ENCODE measurements around the gene DPM1.

The DPM1 gene

DNA sequence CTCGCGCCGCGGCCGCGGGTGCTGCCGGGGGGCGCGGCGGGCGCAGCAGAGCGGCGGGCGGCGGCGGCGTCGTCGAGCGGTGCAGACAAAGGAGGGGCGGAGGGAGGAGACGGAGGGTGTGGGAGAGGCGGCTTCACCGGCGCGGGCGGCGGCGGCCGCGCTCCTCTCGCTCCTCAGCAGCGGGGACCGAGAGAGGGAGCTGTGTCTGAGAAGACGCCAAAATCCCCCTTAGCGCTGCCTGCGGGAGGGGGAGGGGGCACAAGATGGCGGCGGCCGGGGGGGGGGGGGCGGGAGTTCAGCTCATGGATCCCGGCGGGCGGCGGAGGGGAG is 27.4 kb downstream of the DPM1 start:
- no peak for DNase-seq (ENCODE audit: low read depth in 1 of 2, low spot score in 1 of 2)

DNA sequence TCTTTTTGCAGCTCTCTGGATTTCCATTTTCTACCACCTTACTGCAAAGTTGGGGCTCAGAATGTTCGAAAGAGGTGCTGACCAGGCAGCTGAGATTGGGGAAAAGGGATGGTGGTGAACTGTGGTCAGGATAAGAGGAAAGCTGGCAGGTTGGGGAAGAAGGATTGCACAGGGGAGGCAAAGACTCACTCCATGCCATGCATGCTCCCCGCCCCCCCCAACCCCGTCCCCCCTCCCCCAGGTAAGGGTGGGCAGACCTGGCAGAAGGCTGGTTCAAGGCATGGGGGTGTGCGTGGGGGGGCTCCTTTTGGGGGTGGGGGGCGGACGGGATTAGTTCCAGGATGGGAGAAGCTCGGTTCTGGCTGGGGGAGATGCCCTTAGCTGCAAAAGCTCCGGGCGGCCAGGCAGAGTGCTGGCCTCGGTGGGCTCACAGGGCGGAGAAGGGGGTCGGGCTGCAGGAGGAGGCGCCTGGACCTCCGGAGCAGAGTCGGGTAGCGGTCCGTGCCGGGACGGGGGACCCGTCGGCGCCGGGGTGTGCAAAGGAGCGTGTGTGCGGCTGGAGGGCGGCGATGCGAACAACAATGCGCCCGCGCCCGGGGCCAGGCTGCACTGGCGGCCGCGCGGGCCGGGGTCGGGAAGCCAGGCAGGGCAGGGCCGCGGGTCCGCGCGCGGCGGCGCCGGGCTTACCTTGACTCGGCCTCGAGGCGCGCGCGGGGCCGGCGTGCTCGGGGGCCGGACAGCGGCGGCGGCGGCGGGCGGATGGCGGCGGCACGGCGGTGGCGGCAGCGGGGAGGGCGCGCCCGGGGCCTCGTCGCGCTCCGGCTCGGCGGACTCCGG is 28.0 kb downstream of the DPM1 start:
- DNase-seq (ENCODE audit: low read depth in 1 of 2, low spot score in 1 of 2): peak in 1 of 2 donors; percentile 6

DNA sequence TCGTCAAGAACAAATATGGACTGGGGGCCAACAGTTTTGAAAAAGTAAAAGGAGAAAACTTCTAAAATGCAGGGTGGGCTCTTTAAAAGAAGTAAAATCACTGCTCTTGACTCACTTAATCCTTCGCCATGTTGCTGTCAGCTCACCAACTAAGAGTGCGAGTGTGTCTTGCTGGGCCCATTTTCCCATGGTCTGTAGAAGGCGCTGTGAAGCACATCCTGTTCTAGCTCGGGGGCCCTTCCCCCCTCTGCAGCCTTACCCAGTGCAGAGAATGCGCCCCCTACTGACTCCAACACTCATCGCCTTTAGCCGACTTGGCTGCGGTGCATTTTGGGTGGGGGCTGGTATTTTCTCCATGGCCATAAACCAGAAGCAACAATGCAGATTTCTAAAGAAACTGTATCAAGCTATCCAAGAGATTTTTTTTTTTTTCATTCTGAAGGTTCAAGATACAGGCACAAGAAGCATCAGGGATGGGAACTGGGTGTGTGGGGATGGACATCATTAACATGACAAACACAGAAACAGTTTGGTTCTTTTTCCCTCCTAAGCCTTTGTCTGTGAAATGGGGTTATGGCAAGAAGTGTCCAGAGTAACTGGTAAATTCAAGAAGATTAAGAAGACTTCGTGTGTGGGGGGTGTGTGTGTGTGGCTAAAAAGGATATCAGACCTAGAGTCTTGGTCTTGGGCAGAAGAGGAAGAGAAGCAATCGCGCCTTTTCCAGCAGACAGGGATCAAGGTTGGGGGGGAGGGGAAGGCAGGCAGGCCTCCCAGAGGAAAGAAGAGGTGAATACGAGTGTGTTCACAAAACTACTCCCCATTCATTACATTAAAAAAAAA is 28.8 kb downstream of the DPM1 start:
- DNase-seq (ENCODE audit: low read depth in 1 of 2, low spot score in 1 of 2): peak; percentile 69 to 83

DNA sequence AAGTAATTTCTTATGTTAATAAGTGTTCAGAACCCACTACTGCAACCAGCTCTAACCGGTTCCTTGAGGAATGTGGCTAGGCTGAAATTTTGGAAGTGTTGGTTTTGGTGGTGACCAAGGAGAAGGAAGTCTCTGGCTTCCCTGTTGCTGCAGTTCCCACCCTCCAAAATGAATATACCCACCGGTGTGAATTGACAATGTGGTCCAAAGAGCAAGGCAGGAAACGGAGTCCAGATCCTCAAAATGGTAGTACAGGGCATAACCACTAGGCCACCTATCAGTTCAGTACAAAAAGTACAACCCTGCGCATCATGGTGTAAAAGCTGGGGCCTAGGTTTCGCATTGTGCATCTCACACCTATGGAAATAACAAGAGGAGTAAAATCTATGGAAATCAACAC is 29.9 kb downstream of the DPM1 start:
- DNase-seq (ENCODE audit: low read depth in 1 of 2, low spot score in 1 of 2): no peak

DNA sequence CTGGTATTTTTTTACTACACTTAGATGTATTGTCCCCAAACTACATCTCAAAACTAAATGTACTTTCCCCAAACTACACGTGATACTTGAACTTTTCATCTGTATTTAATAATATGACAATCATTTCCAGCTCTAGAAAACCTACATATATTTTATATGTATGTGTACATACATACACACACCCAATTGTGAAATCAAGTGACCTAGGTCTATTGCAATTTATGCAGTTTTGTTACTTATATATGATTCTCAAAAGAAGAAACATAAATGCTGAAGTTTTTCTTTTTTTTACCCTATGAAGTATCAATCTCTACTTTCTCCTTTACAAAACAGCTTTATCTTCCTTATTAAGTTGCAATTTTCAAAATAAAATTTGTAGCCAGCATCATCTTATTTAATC is 31.8 kb downstream of the DPM1 start:
- no peak for DNase-seq (ENCODE audit: low read depth in 1 of 2, low spot score in 1 of 2)

DNA sequence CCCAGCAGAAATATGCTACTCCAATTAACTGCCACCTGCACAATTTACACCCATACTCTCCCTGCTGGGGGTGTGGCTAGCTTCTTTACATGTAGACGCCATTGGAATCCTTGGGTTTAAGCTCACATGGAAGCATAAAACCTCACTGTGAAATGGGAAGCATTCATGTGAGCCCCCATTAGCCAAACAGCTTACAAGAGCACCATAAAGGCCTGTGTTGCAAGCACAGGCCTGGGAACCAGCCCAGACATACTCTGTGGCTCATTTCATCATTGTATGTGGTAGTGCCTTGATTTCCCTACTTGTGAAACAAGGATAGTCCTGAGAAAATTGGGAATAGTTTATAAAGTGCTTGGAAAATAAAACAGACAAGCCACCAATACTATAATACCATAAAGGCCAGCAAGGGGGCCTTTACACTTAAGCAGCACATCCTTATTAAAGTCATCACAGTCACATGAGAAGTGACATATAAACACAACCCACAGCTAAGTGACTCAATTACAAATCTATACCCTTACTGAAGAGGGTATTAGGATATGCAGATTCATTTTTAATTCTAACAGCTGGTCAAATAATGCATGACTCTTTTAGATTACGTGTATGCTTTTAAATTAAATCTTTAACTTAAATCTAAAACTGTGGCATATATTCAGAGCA is 33.9 kb downstream of the DPM1 start:
- DNase-seq (ENCODE audit: low read depth in 1 of 2, low spot score in 1 of 2): no peak

DNA sequence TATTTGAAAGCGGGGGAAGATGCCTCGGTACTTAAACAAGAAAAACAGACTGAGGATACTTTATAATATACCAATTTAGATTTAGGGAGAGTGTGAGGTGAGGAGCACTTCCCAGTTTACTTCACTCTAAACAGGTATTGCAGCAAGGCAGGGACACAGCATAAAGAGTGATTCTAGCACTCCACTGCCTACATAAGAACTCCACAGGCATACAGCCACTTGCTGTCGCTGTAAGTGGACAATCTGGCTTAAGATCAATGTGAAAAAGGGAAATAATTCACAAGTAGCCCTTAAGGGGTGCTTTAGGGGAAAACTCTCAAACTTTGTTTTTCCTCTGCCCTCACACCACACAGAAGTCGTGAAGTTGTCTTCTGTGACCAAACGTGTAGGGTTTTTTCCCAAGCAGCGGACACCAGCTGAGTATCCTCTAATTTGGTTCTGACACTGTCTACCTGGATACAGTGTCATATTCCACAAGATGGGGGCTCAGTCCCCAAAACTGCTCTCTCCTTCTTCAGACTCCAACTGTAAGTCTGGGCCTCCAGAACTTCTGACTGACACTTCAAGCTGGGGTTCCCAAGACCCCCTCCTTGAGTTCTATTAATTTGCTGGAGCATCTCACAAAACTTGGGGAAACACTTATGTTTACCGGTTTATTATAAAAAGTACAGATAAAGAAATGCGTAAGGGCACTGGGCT is 36.4 kb downstream of the DPM1 start:
- DNase-seq (ENCODE audit: low read depth in 1 of 2, low spot score in 1 of 2): no peak

DNA sequence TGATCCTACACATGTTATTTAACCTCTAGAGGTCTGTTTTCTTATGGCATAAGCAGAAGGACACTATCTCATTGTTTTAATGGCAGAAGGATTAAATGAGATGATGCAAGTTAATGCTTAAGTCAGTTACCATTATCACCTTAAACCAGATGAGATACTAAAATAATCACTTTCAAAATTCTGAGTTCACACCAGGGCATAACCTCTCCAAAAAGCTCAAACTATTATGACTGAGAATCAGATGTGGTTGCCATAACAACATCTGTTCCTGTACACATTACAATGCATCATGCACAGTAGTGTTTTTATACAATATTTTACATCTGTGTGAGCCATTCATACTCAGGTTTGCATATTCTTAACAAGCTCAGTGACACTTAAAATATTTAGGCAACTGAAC is 37.3 kb downstream of the DPM1 start:
- no peak for DNase-seq (ENCODE audit: low read depth in 1 of 2, low spot score in 1 of 2)

DNA sequence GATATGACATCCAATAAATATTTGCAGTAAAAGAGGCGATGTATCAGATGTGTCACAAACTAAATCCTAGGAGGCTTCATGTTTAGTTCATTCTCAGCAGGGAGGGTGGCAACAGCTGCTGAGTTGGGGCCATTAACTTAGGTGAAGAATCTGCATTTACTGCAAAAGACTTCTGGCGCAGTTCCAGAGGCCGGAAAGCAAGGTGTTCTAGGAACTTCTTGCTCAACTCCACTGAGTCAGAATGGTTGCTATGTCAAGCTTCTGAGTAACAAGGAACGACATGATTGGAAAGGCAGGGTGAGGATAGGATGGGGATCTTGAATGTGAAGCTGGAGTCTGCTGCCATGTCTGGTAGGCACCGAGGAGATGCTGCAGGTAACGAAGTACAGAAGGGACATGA is 38.8 kb downstream of the DPM1 start:
- DNase-seq (ENCODE audit: low read depth in 1 of 2, low spot score in 1 of 2): no peak

DNA sequence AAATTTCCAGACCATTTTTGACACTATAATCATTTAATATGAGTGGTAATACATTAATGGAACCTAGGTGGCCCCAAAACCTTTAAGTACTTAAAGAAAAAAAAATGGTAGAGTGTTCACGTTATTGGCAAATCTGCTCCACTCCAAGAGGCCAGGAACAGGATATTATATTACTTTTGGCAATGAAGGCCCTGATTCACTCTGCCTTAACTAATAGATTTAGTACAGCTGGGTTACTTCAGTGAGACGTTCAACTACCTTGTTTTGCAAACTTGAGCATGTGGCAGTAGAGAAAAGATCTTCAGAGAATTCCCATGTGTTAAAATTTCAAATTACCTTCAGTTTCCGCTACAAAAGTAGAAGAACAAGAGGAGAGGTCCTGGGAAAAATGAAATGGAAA is 39.9 kb downstream of the DPM1 start:
- DNase-seq (ENCODE audit: low read depth in 1 of 2, low spot score in 1 of 2): no peak

DNA sequence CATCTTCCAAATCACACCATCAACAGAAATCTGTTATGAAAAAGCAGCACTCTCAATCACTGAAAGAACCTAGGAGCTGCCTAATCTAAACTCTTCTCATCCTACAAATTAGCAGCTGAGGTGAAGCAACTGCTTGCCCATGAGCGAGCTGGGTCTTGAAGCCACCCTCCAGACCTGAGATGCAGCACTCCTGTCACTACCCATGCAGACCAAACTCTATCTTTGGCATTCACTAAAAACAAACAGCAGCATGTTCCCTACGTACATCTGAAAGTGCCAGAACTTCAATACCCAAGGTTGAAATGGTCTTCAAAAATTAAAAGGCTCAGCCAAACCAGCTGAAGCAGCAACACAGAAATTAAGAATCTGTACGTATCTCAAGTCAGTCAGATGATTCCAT is 41.4 kb downstream of the DPM1 start:
- no peak for DNase-seq (ENCODE audit: low read depth in 1 of 2, low spot score in 1 of 2)

DNA sequence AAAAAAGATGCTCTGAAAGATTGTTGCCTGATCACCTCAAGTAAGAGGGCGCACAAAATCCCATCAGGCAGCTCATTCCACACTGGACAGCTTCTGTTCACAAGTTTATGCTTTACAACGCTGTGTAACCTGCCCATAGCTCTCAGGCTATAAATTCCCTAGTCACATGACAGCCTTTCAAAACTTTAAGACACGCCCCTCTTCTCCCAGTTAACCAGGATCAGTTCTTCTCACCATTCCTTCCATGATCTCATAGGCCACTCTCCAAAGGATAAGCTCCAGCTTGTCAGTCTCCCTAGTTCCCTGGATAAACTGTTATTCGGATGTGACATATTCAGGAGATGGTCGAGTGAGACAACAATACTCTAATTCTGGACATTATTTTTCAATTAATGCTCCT is 42.1 kb downstream of the DPM1 start:
- no peak for DNase-seq (ENCODE audit: low read depth in 1 of 2, low spot score in 1 of 2)

DNA sequence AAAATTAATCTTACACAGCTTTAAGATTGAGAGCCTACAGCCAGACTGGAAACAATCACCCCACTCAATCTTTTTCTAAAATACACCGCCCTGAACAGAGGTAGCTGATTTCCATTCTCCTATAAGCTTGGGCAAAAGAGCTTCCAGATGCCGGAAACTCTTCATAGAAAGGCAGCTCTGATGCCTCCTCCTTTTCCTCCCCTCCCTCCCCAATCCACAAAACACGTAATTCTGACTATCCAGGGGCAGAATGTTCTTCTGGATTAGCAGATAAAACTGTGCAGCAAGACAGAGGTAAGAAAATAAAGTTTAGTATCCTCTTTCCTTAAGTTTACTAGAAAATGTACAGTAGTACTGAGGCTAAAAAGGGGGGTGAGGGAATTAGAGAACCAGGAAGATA is 42.9 kb downstream of the DPM1 start:
- no peak for DNase-seq (ENCODE audit: low read depth in 1 of 2, low spot score in 1 of 2)

DNA sequence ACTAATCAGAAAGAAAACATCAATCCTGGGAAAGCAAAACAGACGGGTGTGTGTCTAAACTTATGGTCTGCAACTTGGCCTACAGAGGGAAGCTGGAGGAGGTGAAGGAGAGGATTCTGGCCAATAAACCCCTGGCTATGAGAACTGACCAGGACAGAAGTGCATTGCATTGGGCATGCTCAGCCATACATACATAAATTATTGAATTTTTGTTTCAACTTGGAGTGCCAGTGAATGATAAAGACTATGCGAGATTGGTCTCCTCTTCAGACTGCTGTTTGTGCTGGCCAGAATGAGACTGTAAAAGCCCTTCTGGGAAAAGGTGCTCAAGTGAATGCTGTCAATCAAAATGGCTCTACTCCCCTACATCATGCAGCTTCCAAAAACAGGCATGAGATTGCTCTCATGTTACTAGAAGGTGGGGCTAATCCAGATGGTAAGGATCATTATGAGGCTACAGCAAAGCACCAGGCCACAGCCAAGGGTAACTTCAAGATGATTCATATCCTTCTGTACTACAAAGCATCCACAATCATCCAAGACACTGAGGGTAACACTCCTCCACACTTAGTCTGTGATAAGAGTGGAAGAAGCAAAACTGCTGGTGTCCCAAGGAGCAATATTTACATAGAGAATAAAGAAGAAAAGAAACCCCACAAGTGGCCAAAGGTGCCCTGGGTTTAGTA is 44.5 kb downstream of the DPM1 start:
- DNase-seq (ENCODE audit: low read depth in 1 of 2, low spot score in 1 of 2): no peak

DNA sequence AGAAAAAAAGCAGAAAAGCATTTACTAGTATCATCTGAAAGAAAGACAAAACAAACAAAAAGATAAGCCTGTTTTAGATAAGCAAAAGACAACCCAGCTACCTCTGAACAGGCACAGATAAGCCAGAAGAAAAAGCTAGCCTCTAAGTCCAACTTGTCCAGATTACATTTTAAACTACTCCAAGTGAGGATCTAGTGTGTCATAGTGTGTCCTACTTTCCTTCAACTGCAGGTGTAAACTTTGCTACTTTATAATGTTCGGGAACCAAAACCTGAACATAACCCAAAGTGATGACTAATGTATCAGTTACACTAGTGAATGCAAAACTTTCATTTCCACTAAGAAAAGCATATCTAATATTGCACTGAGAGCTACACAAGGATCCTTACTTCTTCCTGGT is 46.6 kb downstream of the DPM1 start:
- no peak for DNase-seq (ENCODE audit: low read depth in 1 of 2, low spot score in 1 of 2)

DNA sequence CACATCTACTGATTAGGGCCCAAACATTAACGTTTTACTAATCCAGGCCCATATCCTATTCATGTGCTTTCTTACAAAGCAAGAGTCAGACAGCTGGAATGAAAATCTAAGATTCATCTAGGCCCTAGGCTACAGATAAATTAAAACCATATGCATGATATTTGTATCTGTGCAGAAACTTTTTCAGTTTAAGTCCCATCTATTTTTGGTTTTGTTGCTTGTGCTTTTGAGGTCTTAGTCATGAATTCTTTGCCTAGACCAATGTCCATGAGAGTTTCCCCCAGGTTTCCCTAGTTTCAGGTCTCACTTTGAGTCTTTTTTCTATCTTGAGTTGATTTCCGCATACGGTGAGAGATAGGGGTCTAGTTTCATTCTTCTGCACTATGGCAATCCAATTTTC is 47.3 kb downstream of the DPM1 start:
- DNase-seq (ENCODE audit: low read depth in 1 of 2, low spot score in 1 of 2): no peak

DNA sequence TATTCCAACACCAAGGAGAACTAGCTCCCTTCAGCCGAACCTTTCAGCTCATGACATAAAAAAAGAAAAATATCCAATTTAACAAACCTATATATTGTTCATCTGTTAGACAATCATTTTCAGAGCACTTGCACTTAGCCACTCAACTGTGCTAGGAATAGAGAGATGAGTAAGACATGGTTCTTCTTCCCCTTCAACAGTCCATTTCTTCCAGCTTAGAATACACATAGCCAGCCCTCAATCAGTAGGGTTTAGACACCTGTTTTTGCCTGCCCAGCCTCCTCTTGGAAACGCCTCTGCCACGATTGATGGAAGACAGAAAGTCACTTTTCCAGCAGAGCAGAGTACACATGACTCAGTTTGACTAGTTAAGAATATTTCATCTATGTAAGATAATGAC is 48.9 kb downstream of the DPM1 start:
- DNase-seq (ENCODE audit: low read depth in 1 of 2, low spot score in 1 of 2): no peak

DNA sequence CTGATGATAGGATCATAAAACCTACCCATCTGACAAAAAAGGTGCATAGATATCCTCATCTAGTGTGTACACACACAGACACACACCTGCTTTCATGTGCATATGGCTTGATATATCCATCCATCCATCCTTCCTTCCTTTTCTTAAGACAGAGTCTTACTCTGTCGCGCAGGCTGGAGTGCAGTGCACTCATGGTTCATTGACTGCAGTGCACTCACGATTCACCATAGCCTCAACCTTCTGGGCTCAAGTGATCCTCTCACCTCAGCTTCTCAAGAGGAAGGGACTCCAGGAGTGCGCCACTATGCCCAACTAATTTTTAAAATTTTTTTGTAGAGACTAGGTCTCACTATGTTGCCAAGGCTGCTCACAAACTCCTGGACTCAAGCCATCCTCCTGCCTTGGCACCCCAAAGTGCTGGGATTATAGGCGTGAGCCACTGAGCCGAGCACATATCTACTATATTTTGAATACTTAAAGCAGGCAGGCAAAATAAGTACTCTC is 54.2 kb downstream of the DPM1 start:
- DNase-seq (ENCODE audit: low read depth in 1 of 2, low spot score in 1 of 2): no peak

DNA sequence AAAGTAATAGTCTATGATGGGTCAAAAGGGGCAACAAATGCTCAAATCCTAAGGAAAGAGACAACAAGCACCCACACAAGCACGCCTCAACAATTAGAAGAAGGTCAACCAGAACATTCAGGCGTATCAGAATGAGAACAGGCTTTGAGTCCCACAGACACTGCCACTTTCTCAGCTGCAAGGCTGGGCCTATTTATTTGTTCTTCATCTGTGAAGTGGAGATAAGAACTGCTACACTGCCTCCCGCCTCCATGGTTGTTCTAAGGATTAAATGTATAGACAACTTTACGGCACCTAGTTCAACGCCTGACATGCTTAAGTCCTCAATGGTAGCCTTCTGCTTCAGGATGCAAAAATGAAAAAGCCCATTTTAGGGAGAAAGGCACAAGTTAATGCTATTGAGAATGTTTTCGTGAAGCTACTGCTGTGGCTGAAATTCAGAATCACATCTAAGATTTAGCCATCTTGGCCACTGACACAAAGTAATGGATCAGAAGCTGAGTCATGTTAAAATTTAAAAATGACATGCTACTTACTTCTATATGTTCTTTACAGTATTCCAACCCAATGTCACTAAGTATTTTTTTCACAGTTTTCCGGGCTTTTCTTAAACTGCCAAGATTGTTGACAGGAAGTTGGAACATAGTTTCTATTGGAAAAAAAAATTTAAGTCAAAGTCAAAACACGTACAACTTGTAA is 54.8 kb downstream of the DPM1 start:
- no peak for DNase-seq (ENCODE audit: low read depth in 1 of 2, low spot score in 1 of 2)

DNA sequence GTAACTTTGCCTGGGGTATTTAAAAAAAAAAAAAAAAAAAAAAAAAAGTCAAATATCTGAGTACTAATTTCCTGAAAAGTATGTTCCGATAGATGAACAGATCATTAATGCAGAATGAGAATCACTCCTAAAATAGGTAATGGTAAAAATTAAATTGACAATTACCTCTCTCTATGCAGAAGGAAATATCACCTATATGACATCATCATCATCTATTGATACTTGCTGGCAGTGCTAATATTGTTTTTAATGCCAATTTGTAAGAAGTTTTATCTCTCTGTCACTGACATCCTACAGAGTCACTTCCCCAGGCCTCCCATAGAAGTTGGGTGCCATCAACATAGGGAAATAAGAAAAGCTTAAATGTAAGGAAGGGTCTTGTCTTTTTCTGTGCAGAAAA is 57.0 kb downstream of the DPM1 start:
- DNase-seq (ENCODE audit: low read depth in 1 of 2, low spot score in 1 of 2): no peak

All from stimulated activated CD4-positive, alpha-beta T cell treated with anti-CD3 and anti-CD28 coated beads, Interleukin-15, amount 100 ng/mL, for 1 hour (primary cell).